Upper lobe of left lung (tissue), 6 donors: ENCODE data around the gene ARID5A. TPM values are rescaled to one million over a fixed set of nuclear protein-coding genes. Genes with fewer than 3 reads are reported as not detected.
A peak's percentile ranks its signal among the peaks of the same experiment; 100 is the strongest.

Source experiments
- ATAC-seq, 2 donors: fragments of 200-7000 bp; cut with Tn5 transposase; one replicate each; pipeline ENCODE4 v1.9.1; 2022; ENCODE audit warnings: mild to moderate bottlenecking in 2 of 2, moderate library complexity in 2 of 2; ENCODE audit not compliant: low FRiP score in 2 of 2
- DNase-seq, 2 donors: peaks; one replicate each; pipeline ENCODE4 v3.0.0-alpha.2; 2019 to 2020
- H3K27ac ChIP-seq, 4 donors: fragments of 200-600 bp; sonication (generic); one replicate each; pipeline ENCODE4 v1.5.1; 2016 to 2019
- H3K27me3 ChIP-seq, 4 donors: fragments of 200-600 bp; sonication (generic); one replicate each; pipeline ENCODE4 v1.5.1; 2017 to 2019
- H3K36me3 ChIP-seq, 4 donors: fragments of 200-600 bp; sonication (generic); one replicate each; pipeline ENCODE4 v1.5.1; 2016 to 2019
- H3K4me1 ChIP-seq, 4 donors: fragments of 200-600 bp; sonication (generic); one replicate each; pipeline ENCODE4 v1.5.1; 2018 to 2019
- H3K4me3 ChIP-seq, 4 donors: fragments of 200-600 bp; sonication (generic); one replicate each; pipeline ENCODE4 v1.5.1; 2017 to 2019; ENCODE audit warnings: mild to moderate bottlenecking in 2 of 4, moderate library complexity in 1 of 4
- H3K9me3 ChIP-seq, 4 donors: fragments of 200-600 bp; sonication (generic); one replicate each; pipeline ENCODE4 v1.5.1; 2018 to 2019
- CTCF ChIP-seq, 6 experiments: fragments of 450-650 bp in 4 of 6; fragments of 200-600 bp in 2 of 6; sonication (generic) in 2 of 6; IDR thresholded peaks; one replicate each; pipeline ENCODE4 v1.5.1; 2016 to 2019; ENCODE audit warnings: antibody characterized with exemption in 6 of 6
- EP300 ChIP-seq, 4 donors: sonication (generic); formaldehyde crosslinking; IDR thresholded peaks; one replicate each; pipeline ENCODE4 v1.5.1; 2017; ENCODE audit warnings: antibody characterized with exemption in 4 of 4, control low read depth in 2 of 4
- POLR2A ChIP-seq, 4 donors: fragments of 450-650 bp; IDR thresholded peaks; one replicate each; pipeline ENCODE4 v1.5.1; 2016 to 2017; ENCODE audit warnings: antibody characterized with exemption in 4 of 4, mild to moderate bottlenecking in 2 of 4
- POLR2AphosphoS5 ChIP-seq, 2 donors: sonication (generic); formaldehyde crosslinking; IDR thresholded peaks; one replicate each; pipeline ENCODE4 v1.5.1; 2017; ENCODE audit warnings: antibody characterized with exemption in 2 of 2
- WGBS, 2 donors: methylation state at CpG; one replicate each; pipeline ENCODE4 v1.1.5; 2017 to 2018; 5-methylcytosine and 5-hydroxymethylcytosine counted together
- total RNA-seq, 6 donors: library from RNA; depleted of rRNA in 4 of 6; stranded (reverse); fragments of >200 nt in 4 of 6; gene quantifications; one replicate each; pipeline versions ENCODE4 v1.1.0 to v1.2.1, GENCODE V29; 2016 to 2021
- donor health status: DM: no; HTN: no; CAD: no; lungs with moderate emphysema.
- donor health status: DM: no; HTN: yes; CAD: no; lungs with severe emphysema.

ARID5A gene
- total RNA-seq, 6 donors from 2014 or later = 18.6 to 57.2 (median 39.7) TPM

- 92 to 96% methylated on average over 7 of the region's 7 CpGs for WGBS, 2 donors
- DNase-seq = peak in 1 of 2 donors; percentile 20
- Histone ChIP-seq H3K4me1 (peaks cover 0 to 17% (median 7%) of the 10 kb centered on the region in 4 donors), H3K27me3 (no peaks in the 10 kb centered on the region), H3K36me3 (peaks cover 9 to 70% (median 52%) of the 10 kb centered on the region in 4 donors), H3K9me3 (no peaks in the 10 kb centered on the region), H3K4me3 (no peak overlapping the region), H3K27ac (no peak overlapping the region)
- no peak for ATAC-seq
- TF ChIP-seq EP300 (IDR thresholded peaks at IDR 0.05) = no peak
- TF ChIP-seq CTCF (IDR thresholded peaks at IDR 0.05) = no peak
- no peak for TF ChIP-seq POLR2AphosphoS5 (IDR thresholded peaks at IDR 0.05)
- no peak for TF ChIP-seq POLR2A (IDR thresholded peaks at IDR 0.05)
Observed at GRCh38 chr2:96547203-96547641, 10.7 kb downstream of the ARID5A start.

GRCh38 chr2:96547731-96548171, 11.2 kb downstream of the ARID5A start:
- H3K27ac ChIP-seq = no peak overlapping the region
- WGBS, 2 donors = 80 to 85% methylated on average over 6 of the region's 6 CpGs
- H3K4me3 ChIP-seq = no peak overlapping the region
- peaks cover 9 to 70% (median 57%) of the 10 kb centered on the region in 4 donors for H3K36me3 ChIP-seq
- no peaks in the 10 kb centered on the region for H3K9me3 ChIP-seq
- H3K4me1 ChIP-seq = peaks cover 0 to 13% (median 7%) of the 10 kb centered on the region in 4 donors
- TF ChIP-seq CTCF (IDR thresholded peaks at IDR 0.05) (no peak), EP300 (IDR thresholded peaks at IDR 0.05) (no peak), POLR2AphosphoS5 (IDR thresholded peaks at IDR 0.05) (no peak), POLR2A (IDR thresholded peaks at IDR 0.05) (no peak)
- H3K27me3 ChIP-seq = no peaks in the 10 kb centered on the region
- no peak for DNase-seq
- no peak for ATAC-seq

- TF ChIP-seq CTCF (IDR thresholded peaks at IDR 0.05) (no peak), POLR2A (IDR thresholded peaks at IDR 0.05) (no peak), EP300 (IDR thresholded peaks at IDR 0.05) (no peak), POLR2AphosphoS5 (IDR thresholded peaks at IDR 0.05) (no peak)
- H3K9me3 ChIP-seq = no peaks in the 10 kb centered on the region
- ATAC-seq (no peak), DNase-seq (no peak)
- H3K36me3 ChIP-seq = peaks cover 9 to 70% (median 57%) of the 10 kb centered on the region in 4 donors
- H3K27ac ChIP-seq = no peak overlapping the region
- no peaks in the 10 kb centered on the region for H3K27me3 ChIP-seq
- no peak overlapping the region for H3K4me3 ChIP-seq
- H3K4me1 ChIP-seq = peaks cover 2 to 14% (median 8%) of the 10 kb centered on the region in 4 donors
- 70 to 88% methylated on average over 2 to 23 of the region's 24 CpGs for WGBS, 2 donors
Observed at GRCh38 chr2:96548558-96549465, 12.3 kb downstream of the ARID5A start.

- Histone ChIP-seq H3K4me3 (no peak overlapping the region), H3K4me1 (peaks cover 8 to 20% (median 14%) of the 10 kb centered on the region in 4 donors), H3K9me3 (no peaks in the 10 kb centered on the region), H3K27ac (no peak overlapping the region), H3K27me3 (no peaks in the 10 kb centered on the region), H3K36me3 (peaks cover 9 to 70% (median 57%) of the 10 kb centered on the region in 4 donors)
- DNase-seq (peak in 1 of 2 donors; percentile 16), ATAC-seq (no peak)
- no peak for TF ChIP-seq EP300 (IDR thresholded peaks at IDR 0.05)
- WGBS, 2 donors = 83 to 84% methylated on average over 1 to 4 of the region's 4 CpGs
Observed at GRCh38 chr2:96549466-96549785, 12.9 kb downstream of the ARID5A start.

- 85 to 95% methylated on average over 26 to 54 of the region's 61 CpGs for WGBS, 2 donors
- Histone ChIP-seq H3K27me3 (no peaks in the 10 kb centered on the region), H3K9me3 (no peaks in the 10 kb centered on the region), H3K36me3 (peaks cover 9 to 69% (median 57%) of the 10 kb centered on the region in 4 donors), H3K4me1 (peaks cover 8 to 22% (median 16%) of the 10 kb centered on the region in 4 donors), H3K4me3 (no peak overlapping the region), H3K27ac (no peak overlapping the region)
- ATAC-seq (no peak), DNase-seq (peak; percentile 66 to 93)
- TF ChIP-seq EP300 (IDR thresholded peaks at IDR 0.05) = no peak
- TF ChIP-seq POLR2A (IDR thresholded peaks at IDR 0.05) = no peak
- TF ChIP-seq POLR2AphosphoS5 (IDR thresholded peaks at IDR 0.05) = no peak
- TF ChIP-seq CTCF (IDR thresholded peaks at IDR 0.05) = peak in 5 of 6 experiments; percentile 57 to 84 (median 72)
Observed at GRCh38 chr2:96549967-96550786, 13.6 kb downstream of the ARID5A start.
